ENCODE data around the gene ARHGAP23.

- no peak for TF ChIP-seq CTCF (conservative IDR thresholded peaks at IDR 0.05)
- no peak for TF ChIP-seq ZFX (IDR thresholded peaks at IDR 0.05)
These were observed 8.1 kb downstream of the ARHGAP23 start for GRCh38 chr17:38436386-38436785.

Measured in C4-2B (cell line).